Smooth muscle cell (in vitro differentiated cells): ENCODE results near the gene LMTK2. TPM values are rescaled to one million over a fixed set of nuclear protein-coding genes. Genes with fewer than 3 reads are reported as not detected.
A peak's percentile ranks its signal among the peaks of the same experiment; 100 is the strongest.

Source experiments
- DNase-seq: peaks from one replicate; lab custom pipeline; 2025; ENCODE audit not compliant: unreplicated experiment; lab: John Stamatoyannopoulos, UW
- H2AFZ ChIP-seq: fragments of 200-600 bp; sonication (generic); 2 replicates; pipeline ENCODE4 v1.6.0; 2016; ENCODE audit warnings: antibody characterized with exemption, low read depth, mild to moderate bottlenecking
- H3F3A ChIP-seq: fragments of 200-600 bp; sonication (generic); 2 replicates; pipeline ENCODE4 v1.6.0; 2017; ENCODE audit warnings: antibody characterized with exemption, low read depth
- H3K27ac ChIP-seq: fragments of 200-600 bp; sonication (generic); 2 replicates; pipeline ENCODE4 v1.5.1; 2016; ENCODE audit warnings: low read depth, mild to moderate bottlenecking
- H3K27me3 ChIP-seq: fragments of 200-600 bp; sonication (generic); 2 replicates; pipeline ENCODE4 v1.6.1; 2016; ENCODE audit warnings: low read depth, mild to moderate bottlenecking
- H3K36me3 ChIP-seq: fragments of 200-600 bp; sonication (generic); 2 replicates; pipeline ENCODE4 v1.5.1; 2016; ENCODE audit warnings: low read depth
- H3K4me1 ChIP-seq: fragments of 200-600 bp; sonication (generic); 2 replicates; pipeline ENCODE4 v1.5.1; 2016; ENCODE audit warnings: low read depth
- H3K4me2 ChIP-seq: fragments of 200-600 bp; sonication (generic); 2 replicates; pipeline ENCODE4 v1.6.0; 2016; ENCODE audit warnings: mild to moderate bottlenecking
- H3K4me3 ChIP-seq: fragments of 200-600 bp; sonication (generic); 2 replicates; pipeline ENCODE4 v1.5.1; 2016; ENCODE audit warnings: mild to moderate bottlenecking
- H3K79me2 ChIP-seq: fragments of 200-600 bp; sonication (generic); 2 replicates; pipeline ENCODE4 v1.6.0; 2016; ENCODE audit warnings: low read depth, mild to moderate bottlenecking
- H3K9ac ChIP-seq: fragments of 200-600 bp; sonication (generic); 2 replicates; pipeline ENCODE4 v1.6.0; 2016; ENCODE audit warnings: low read depth
- H3K9me3 ChIP-seq: fragments of 200-600 bp; sonication (generic); replicated peaks from 2 replicates; pipeline ENCODE4 v1.5.1; 2016; ENCODE audit warnings: low read depth
- H4K20me1 ChIP-seq: fragments of 200-600 bp; sonication (generic); 2 replicates; pipeline ENCODE4 v1.6.0; 2016; ENCODE audit warnings: low read depth
- WGBS: methylation state at CpG from one replicate; pipeline ENCODE4 v1.1.7; 2016; ENCODE audit warnings: low lambda C conversion rate; 5-methylcytosine and 5-hydroxymethylcytosine counted together
- polyA plus RNA-seq: library from polyadenylated mRNA; unstranded; fragments of >200 nt; fragmentation: Nextera tagmentation; extraction: Ambion mirVana; gene quantifications from 2 replicates; pipeline ENCODE4 v1.2.1, GENCODE V29; 2016
- total RNA-seq: library from RNA; depleted of rRNA; stranded (reverse); fragments of >200 nt; gene quantifications from 2 replicates; pipeline ENCODE4 v1.2.3, GENCODE V29; 2014
- TF ChIP-seq, protein P1 (sequence below): fragments of 200-600 bp; sonication (generic); IDR thresholded peaks from 2 replicates; pipeline ENCODE4 v1.5.1; 2017; ENCODE audit warnings: borderline replicate concordance, mild to moderate bottlenecking, antibody characterized with exemption; ENCODE audit not compliant: insufficient read depth, poor library complexity, severe bottlenecking

LMTK2 gene
- total and polyA plus RNA-seq, 2 experiments from 2014 or later: 3.0 to 8.7 TPM

DNA sequence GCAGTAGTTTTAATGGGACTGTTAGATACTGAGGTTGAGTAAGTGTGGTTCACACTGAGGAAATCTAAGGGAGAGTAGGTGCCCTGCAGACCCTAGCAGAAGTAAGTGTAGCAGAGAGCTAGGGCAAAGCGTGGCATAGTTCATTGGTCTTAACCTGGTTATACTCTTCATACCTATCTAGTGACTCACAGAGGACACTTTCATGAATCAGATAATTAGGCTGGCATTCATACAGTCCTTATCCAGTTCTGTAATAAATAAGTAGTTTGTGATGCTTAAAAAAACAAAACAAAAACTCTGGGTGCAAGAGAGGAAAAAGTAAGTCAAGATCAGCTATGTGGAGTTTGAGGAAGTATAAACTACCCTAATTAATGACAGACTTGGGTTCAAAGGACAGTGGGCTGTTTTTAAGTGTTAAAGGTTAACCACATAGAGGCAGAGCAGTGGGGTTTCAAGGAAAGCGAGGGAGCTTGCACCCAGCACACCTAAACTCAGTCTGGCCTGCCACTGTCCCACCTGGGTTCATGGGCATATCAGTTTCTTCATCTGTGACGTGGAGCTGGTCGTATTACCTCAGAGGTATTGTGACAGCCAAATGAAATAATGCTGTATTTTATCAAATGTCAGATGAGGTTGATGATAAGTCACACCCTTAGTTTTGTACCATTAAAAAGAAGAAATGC, 27.1 kb downstream of the LMTK2 start:
- Histone ChIP-seq H3K9ac (no peak overlapping the region), H3K27ac (no peak overlapping the region), H3K4me3 (no peak overlapping the region), H4K20me1 (peaks cover 52% of the 10 kb centered on the region), H3K79me2 (no peaks in the 10 kb centered on the region), H3K27me3 (no peaks in the 10 kb centered on the region), H2AFZ (no peak overlapping the region), H3K4me2 (peak overlapping the region; percentile 1), H3K4me1 (peaks cover 10% of the 10 kb centered on the region), H3K36me3 (no peaks in the 10 kb centered on the region), H3F3A (no peaks in the 10 kb centered on the region), H3K9me3 (no peaks in the 10 kb centered on the region)
- DNase-seq: no peak
- TF ChIP-seq, protein P1, sequence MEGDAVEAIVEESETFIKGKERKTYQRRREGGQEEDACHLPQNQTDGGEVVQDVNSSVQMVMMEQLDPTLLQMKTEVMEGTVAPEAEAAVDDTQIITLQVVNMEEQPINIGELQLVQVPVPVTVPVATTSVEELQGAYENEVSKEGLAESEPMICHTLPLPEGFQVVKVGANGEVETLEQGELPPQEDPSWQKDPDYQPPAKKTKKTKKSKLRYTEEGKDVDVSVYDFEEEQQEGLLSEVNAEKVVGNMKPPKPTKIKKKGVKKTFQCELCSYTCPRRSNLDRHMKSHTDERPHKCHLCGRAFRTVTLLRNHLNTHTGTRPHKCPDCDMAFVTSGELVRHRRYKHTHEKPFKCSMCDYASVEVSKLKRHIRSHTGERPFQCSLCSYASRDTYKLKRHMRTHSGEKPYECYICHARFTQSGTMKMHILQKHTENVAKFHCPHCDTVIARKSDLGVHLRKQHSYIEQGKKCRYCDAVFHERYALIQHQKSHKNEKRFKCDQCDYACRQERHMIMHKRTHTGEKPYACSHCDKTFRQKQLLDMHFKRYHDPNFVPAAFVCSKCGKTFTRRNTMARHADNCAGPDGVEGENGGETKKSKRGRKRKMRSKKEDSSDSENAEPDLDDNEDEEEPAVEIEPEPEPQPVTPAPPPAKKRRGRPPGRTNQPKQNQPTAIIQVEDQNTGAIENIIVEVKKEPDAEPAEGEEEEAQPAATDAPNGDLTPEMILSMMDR: no peak
- WGBS: 87% methylated on average over 4 of the region's 4 CpGs

DNA sequence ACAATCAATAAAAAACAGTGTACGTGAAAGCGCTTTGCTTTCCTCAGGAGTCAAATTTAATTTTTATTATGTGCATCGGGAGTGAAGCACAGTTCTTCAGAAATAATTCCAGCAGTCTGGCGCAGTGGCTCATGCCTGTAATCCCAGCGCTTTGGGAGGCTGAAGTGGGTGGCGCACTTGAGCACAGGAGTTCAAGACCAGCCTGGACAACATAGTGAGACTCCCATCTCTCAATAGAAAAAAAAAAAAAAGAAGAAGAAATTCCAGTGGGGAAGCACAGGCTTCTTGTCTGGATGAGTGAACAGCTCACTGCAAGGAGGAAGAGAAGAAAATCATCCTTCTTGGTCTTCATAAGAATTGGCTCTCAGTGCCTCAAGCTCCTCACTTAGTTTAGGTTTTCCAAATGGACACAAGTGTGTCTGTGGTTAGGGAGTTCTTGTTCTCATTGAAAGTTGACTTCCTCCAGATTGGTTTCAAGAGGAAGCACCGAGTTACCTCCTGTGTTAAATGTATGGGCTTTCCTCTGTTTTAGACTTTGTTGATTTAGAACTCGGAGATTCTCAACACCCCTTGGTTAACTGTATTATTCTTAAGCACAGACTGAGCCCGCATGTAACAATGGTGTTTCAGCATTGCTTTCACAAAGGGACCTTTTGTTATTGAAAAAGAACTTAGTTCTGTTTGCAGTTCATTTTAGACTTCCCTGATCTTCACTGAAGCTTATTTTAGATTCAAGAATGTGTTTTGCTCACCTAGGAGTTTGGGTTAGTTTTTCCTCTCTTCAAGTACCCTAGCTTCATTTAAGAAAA, 28.0 kb downstream of the LMTK2 start:
- Histone ChIP-seq H3K9me3 (no peaks in the 10 kb centered on the region), H3K4me2 (no peak overlapping the region), H3K79me2 (no peaks in the 10 kb centered on the region), H3K36me3 (no peaks in the 10 kb centered on the region), H3K4me3 (no peak overlapping the region), H3K27me3 (no peaks in the 10 kb centered on the region), H3K9ac (no peak overlapping the region), H3K4me1 (peaks cover 10% of the 10 kb centered on the region), H2AFZ (no peak overlapping the region), H3K27ac (no peak overlapping the region), H3F3A (no peaks in the 10 kb centered on the region), H4K20me1 (peaks cover 46% of the 10 kb centered on the region)
- TF ChIP-seq, protein P1: no peak
- WGBS: 98% methylated on average over 9 of the region's 9 CpGs
- no peak for DNase-seq

DNA sequence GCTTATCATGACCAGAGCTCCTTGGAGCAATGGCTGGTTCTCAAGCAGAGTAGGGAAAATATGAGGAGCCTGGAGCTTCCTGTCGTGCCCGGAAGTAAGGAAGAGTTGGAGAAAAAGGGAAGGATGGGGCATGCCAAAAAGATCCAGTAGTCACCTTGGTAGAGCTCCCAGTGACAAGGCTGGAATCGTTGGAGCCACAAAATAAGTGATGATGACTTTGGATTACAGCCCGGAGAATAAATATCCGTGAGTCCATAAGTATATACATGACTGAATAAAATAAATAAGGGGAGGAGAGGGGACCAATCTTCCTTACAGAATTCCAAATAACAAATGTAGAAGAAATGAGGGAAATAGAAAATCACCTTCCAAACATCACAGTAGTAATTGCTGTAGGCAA, 29.3 kb downstream of the LMTK2 start:
- TF ChIP-seq, protein P1: no peak
- Histone ChIP-seq H3K9ac (no peak overlapping the region), H3K4me3 (no peak overlapping the region)

More for the DNA sequence above, 29.3 kb downstream of the LMTK2 start:
- Histone ChIP-seq H3K4me2 (no peak overlapping the region), H4K20me1 (peaks cover 38% of the 10 kb centered on the region), H3K27me3 (no peaks in the 10 kb centered on the region), H3K36me3 (no peaks in the 10 kb centered on the region), H3K27ac (no peak overlapping the region), H2AFZ (no peak overlapping the region), H3K4me1 (peaks cover 10% of the 10 kb centered on the region), H3F3A (no peaks in the 10 kb centered on the region), H3K79me2 (no peaks in the 10 kb centered on the region), H3K9me3 (no peaks in the 10 kb centered on the region)
- DNase-seq: no peak
- 79% methylated on average over 5 of the region's 5 CpGs for WGBS
